Measurements from ENCODE around the gene ST6GALNAC2.
A peak's percentile ranks its signal among the peaks of the same experiment; 100 is the strongest.
"Not testable (repeated sequence)": the region's sequence is repeated elsewhere in the genome, so short reads cannot be mapped to it uniquely, and the experiment has no call there.

Gene ST6GALNAC2

DNA sequence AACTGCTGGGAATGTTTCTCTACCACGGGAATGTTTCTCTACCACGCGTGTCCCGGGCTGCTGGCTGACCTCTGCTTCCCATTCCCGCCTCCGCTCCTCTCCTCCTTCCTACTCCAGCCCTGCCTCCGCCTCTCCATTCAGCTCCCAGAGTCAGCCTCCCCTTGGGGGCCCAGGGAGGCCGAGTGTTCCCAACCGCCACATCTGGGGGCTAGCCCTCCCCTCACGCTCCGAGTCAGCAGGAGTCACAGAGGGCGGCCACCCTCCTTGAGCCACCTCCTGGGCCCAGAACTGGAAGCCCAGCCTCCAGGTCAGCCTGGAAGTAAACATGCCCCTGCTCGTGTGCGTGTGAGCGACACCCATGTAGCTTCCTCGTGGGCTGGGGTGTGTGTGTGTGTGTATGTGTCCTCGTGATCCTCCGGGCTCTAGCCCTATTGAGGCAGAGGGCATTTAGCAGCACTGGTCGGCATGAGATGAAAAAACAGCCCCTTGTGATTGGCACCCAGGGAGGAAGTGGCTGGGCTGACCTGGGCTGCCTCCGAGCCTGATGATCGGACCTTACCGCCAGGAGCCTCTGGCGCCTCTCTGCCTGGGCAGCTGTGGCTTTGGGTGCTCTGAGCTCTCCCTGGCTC, 55.5 kb downstream of the ST6GALNAC2 start:
- no peak overlapping the region for H3K4me3 ChIP-seq (ENCODE audit: low read depth, low read length)
- TF ChIP-seq, protein P1, sequence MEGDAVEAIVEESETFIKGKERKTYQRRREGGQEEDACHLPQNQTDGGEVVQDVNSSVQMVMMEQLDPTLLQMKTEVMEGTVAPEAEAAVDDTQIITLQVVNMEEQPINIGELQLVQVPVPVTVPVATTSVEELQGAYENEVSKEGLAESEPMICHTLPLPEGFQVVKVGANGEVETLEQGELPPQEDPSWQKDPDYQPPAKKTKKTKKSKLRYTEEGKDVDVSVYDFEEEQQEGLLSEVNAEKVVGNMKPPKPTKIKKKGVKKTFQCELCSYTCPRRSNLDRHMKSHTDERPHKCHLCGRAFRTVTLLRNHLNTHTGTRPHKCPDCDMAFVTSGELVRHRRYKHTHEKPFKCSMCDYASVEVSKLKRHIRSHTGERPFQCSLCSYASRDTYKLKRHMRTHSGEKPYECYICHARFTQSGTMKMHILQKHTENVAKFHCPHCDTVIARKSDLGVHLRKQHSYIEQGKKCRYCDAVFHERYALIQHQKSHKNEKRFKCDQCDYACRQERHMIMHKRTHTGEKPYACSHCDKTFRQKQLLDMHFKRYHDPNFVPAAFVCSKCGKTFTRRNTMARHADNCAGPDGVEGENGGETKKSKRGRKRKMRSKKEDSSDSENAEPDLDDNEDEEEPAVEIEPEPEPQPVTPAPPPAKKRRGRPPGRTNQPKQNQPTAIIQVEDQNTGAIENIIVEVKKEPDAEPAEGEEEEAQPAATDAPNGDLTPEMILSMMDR (IDR thresholded peaks at IDR 0.05; ENCODE audit: control insufficient read depth, extremely low read depth, insufficient read depth), result no peak
- DNase-seq (ENCODE audit: low read depth), result no peak

DNA sequence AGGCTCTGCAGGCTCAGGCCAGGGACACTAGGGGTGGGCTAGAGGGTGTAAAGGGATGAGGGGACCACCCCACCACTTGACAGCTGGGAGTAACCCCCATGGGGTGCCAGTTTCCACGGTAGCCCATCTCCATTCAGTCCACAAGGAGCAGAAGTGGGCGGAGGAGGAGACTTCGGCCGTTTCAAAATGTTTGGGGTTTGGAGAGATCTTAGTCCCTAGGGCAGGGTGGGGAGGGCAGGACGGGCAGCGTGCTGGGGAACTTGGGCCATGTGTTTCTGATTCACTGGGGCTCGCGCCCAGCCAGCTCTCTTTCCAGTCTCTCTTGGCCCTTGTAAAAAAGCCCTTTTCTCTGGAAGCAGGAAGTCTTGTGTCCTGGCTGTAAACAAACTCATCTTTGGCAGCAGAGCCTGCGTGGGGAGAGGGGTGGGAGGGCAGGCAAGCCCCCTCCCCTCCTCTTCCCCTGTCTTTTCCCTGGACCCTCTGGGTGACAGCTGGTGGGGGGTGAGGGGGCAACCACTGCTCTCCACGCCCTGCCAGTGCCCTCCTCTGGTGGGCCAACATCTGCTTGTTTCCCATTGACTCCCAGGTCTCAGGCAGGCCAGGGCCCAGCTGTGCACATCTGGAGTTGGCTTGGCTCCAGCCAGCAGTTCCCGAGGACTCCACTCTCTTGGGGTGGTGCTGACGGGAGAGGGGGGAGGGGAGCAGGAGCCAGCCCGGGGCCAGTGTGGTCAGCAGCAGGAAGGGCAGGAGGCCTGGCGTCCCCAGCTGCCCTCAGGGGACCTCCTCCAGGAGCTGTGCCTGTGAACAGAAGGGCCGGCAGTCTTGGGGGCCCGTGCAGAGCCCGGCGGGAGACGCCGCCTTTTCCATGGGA, 56.2 kb downstream of the ST6GALNAC2 start:
- H3K4me3 ChIP-seq (ENCODE audit: low read depth, low read length), result no peak overlapping the region
- DNase-seq (ENCODE audit: low read depth), result peak; percentile 46
- TF ChIP-seq, protein P1 (IDR thresholded peaks at IDR 0.05; ENCODE audit: control insufficient read depth, extremely low read depth, insufficient read depth), result no peak

DNA sequence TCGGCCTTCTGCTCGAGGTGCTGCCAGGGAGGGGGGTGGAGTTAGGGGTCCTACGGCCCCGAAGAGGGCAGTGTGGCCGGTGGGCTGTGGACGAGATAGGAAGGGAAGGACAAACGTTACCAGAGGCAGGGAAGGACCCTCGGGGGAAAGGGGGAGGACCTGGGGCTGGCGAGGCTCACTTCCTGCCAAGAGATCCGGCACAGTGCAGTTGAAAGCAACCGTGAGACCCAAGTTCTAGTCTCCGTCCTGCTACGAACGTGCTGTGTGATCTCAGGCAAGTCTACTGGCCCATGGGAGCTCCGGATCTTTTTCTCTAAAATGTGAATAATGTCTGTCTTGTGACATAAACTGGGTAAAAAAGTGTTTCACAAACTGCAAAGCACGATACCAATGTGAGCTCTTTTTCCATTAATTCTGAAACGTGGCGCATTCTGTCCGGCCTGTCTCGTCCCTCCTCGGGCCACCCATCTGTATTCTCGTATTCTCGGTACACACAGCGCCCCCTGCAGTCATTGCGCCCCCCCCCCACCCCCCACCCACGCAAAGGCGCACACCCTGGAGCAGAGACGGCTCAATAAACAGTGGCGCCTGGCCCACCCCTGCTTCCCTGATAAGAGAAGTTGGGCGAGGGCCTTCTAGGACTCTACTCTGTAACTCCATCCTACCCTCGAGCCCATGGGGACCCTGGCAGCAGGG, 57.0 kb downstream of the ST6GALNAC2 start:
- TF ChIP-seq, protein P1 (IDR thresholded peaks at IDR 0.05; ENCODE audit: control insufficient read depth, extremely low read depth, insufficient read depth), result no peak
- DNase-seq (ENCODE audit: low read depth), result no peak
- no peak overlapping the region for H3K4me3 ChIP-seq (ENCODE audit: low read depth, low read length)

DNA sequence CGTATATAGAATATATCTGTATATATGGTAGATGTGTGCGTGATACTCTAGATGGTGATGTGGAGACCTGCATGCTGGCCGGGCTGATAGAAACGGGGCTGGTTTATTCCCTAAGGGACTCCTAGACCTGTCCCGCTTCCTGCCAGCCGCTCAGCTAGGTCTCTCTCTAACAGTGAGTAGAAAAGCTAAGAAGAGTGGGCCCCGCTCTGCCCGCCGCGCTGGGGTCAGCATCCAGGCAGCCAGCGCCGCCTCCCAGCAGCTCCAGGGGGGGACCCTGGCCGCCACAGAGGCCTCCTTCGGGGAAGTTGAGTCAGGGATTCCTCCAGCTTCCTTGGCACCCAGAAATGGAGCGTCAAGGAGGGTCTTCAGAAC, 57.5 kb downstream of the ST6GALNAC2 start:
- TF ChIP-seq, protein P1 (IDR thresholded peaks at IDR 0.05; ENCODE audit: control insufficient read depth, extremely low read depth, insufficient read depth), result no peak
- no peak overlapping the region for H3K4me3 ChIP-seq (ENCODE audit: low read depth, low read length)
- DNase-seq (ENCODE audit: low read depth), result no peak

DNA sequence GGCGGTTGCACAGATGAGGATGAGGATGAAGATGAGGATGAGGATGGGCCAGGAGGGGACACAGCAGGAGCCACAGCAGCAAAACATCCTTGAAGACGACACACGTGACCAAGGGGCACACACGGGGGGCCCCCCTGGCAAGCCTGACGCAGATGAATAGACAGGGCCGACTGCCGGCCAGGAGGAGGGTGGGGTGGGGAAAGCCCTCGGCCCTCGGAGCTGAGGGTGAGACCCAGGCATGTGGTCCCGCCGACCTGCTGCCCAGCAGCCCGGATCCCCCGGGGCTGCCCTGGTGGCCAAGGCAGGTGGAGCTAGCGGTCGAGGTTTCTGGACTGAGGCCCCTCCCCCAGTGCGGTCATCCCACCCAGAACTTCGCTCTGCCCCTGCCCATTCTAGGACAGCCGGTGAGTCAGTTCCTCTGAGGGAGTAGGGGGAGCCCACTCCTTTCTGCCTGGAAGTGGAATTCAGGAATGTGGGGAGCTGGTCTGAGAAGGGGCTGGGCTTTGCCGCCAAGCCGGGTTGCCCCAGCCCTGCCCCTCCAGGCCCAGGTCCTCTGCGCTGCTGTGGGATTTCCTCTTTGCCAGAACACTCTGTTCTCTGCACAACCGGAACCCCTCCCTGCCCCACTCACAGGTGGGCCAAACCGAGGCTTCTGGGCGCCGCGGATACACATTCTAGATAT, 58.1 kb downstream of the ST6GALNAC2 start:
- TF ChIP-seq, protein P1 (IDR thresholded peaks at IDR 0.05; ENCODE audit: control insufficient read depth, extremely low read depth, insufficient read depth), result no peak
- DNase-seq (ENCODE audit: low read depth), result no peak
- no peak overlapping the region for H3K4me3 ChIP-seq (ENCODE audit: low read depth, low read length)

DNA sequence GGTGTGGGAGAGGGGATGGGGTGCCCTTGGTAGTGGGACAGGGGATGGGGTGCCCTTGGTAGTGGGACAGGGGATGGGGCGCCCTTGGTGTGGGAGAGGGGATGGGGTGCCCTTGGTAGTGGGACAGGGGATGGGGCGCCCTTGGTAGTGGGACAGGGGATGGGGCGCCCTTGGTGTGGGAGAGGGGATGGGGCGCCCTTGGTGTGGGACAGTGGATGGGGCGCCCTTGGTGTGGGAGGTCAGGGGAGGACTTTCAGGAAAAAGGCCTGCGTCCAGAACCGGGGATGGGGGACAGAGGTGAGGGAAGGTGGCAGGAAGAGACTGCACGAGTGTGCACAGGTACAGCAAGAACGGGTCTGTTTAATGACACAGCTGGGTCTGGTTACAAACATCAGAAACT, 58.6 kb downstream of the ST6GALNAC2 start:
- not testable (repeated sequence) for DNase-seq (ENCODE audit: low read depth); H3K4me3 ChIP-seq (ENCODE audit: low read depth, low read length)

DNA sequence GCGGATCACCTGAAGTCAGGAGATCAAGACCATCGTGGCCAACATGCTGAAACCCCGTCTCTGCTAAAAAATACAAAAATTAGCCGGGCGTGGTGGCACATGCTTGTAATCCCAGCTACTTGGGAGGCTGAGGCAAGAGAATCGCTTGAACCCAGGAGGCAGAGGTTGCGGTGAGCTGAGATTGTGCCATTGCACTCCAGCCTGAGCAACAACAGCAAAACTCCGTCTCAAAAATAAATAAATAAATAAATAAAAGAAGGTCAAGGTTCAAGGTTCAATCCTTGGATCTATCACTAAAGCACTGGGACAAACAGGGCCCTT, 60.2 kb downstream of the ST6GALNAC2 start:
- not testable (repeated sequence) for DNase-seq (ENCODE audit: low read depth); H3K4me3 ChIP-seq (ENCODE audit: low read depth, low read length)

Data from LNCaP clone FGC (cell line).